Measurements from ENCODE around the gene STX5. TPM values are rescaled to one million over a fixed set of nuclear protein-coding genes. Genes with fewer than 3 reads are reported as not detected.
A peak's percentile ranks its signal among the peaks of the same experiment; 100 is the strongest.

STX5 gene
- total and polyA plus RNA-seq, 2 donors from 2014 or later = 39.6 to 44.6 TPM

- Histone ChIP-seq H3K36me3 (ENCODE audit: control insufficient read depth in 2 of 3, insufficient read depth in 3 of 3, low read length in 3 of 3) (peaks cover 18 to 28% (median 18%) of the 10 kb centered on the region in 3 donors), H3K27ac (ENCODE audit: low read depth in 2 of 2, low read length in 2 of 2) (peak overlapping the region; percentile 30 to 71), H3K9ac (ENCODE audit: low read length in 3 of 3) (peak overlapping the region; percentile 88 to 95 (median 90)), H3K4me1 (ENCODE audit: control insufficient read depth in 2 of 3, insufficient read depth in 2 of 3, low read depth in 1 of 3, low read length in 3 of 3) (peaks cover 7 to 22% (median 9%) of the 10 kb centered on the region in 3 donors), H3K9me3 (ENCODE audit: control insufficient read depth in 2 of 3, insufficient read depth in 1 of 3, low read length in 3 of 3) (no peaks in the 10 kb centered on the region), H3K4me3 (ENCODE audit: low read length in 3 of 3) (peak overlapping the region; percentile 89 to 99 (median 89)), H3K27me3 (ENCODE audit: control insufficient read depth, insufficient read depth, low read length) (no peaks in the 10 kb centered on the region)
- intact Hi-C loops (cut with DNase I) = no loop called here
- peak; percentile 98 to 99 (median 99) for DNase-seq
- peak; percentile 33 for FAIRE-seq
- TF ChIP-seq CTCF (IDR thresholded peaks at IDR 0.05; ENCODE audit: borderline replicate concordance, extremely low read depth, insufficient read depth) = no peak
These were observed 23.9 kb upstream of the STX5 start for GRCh38 chr11:62855571-62856332.

- Histone ChIP-seq H3K27ac (ENCODE audit: low read depth in 2 of 2, low read length in 2 of 2) (peak overlapping the region; percentile 30 to 71), H3K4me3 (ENCODE audit: low read length in 3 of 3) (peak overlapping the region; percentile 89 to 99 (median 89)), H3K9me3 (ENCODE audit: control insufficient read depth in 2 of 3, insufficient read depth in 1 of 3, low read length in 3 of 3) (no peaks in the 10 kb centered on the region), H3K27me3 (ENCODE audit: control insufficient read depth, insufficient read depth, low read length) (no peaks in the 10 kb centered on the region), H3K36me3 (ENCODE audit: control insufficient read depth in 2 of 3, insufficient read depth in 3 of 3, low read length in 3 of 3) (peaks cover 18 to 28% (median 18%) of the 10 kb centered on the region in 3 donors), H3K9ac (ENCODE audit: low read length in 3 of 3) (peak overlapping the region; percentile 87 to 95 (median 90)), H3K4me1 (ENCODE audit: control insufficient read depth in 2 of 3, insufficient read depth in 2 of 3, low read depth in 1 of 3, low read length in 3 of 3) (peaks cover 7 to 22% (median 9%) of the 10 kb centered on the region in 3 donors)
- no peak for TF ChIP-seq CTCF (IDR thresholded peaks at IDR 0.05; ENCODE audit: borderline replicate concordance, extremely low read depth, insufficient read depth)
- FAIRE-seq (no peak), DNase-seq (no peak)
- intact Hi-C loops (cut with DNase I) = no loop called here
These were observed 23.1 kb upstream of the STX5 start for GRCh38 chr11:62854825-62855570.

- H3K36me3 ChIP-seq (ENCODE audit: control insufficient read depth in 2 of 3, insufficient read depth in 3 of 3, low read length in 3 of 3) = peaks cover 18 to 28% (median 18%) of the 10 kb centered on the region in 3 donors
- intact Hi-C loops (cut with DNase I) = no loop called here
- no peak for TF ChIP-seq CTCF (IDR thresholded peaks at IDR 0.05; ENCODE audit: borderline replicate concordance, extremely low read depth, insufficient read depth)
- no peaks in the 10 kb centered on the region for H3K9me3 ChIP-seq (ENCODE audit: control insufficient read depth in 2 of 3, insufficient read depth in 1 of 3, low read length in 3 of 3)
- H3K9ac ChIP-seq (ENCODE audit: low read length in 3 of 3) = peak overlapping the region; percentile 87 to 95 (median 90)
- peaks cover 7 to 22% (median 9%) of the 10 kb centered on the region in 3 donors for H3K4me1 ChIP-seq (ENCODE audit: control insufficient read depth in 2 of 3, insufficient read depth in 2 of 3, low read depth in 1 of 3, low read length in 3 of 3)
- no peak for DNase-seq
- H3K27me3 ChIP-seq (ENCODE audit: control insufficient read depth, insufficient read depth, low read length) = no peaks in the 10 kb centered on the region
- H3K27ac ChIP-seq (ENCODE audit: low read depth in 2 of 2, low read length in 2 of 2) = no peak overlapping the region
- no peak for FAIRE-seq
- peak overlapping the region; percentile 89 to 99 (median 89) for H3K4me3 ChIP-seq (ENCODE audit: low read length in 3 of 3)
These were observed 22.4 kb upstream of the STX5 start for GRCh38 chr11:62854013-62854824.

Data from kidney (tissue), 14 donors.